HG02973 (cell line): ENCODE measurements around the gene TALDO1.
"Not testable (repeated sequence)": the region's sequence is repeated elsewhere in the genome, so short reads cannot be mapped to it uniquely, and the experiment has no call there.

Experiments used
- ATAC-seq: cut with Tn5 transposase; IDR thresholded peaks from one replicate; pipeline ENCODE4 v1.9.1; 2021; ENCODE audit warnings: moderate library complexity; ENCODE audit not compliant: unreplicated experiment

Gene TALDO1

DNA sequence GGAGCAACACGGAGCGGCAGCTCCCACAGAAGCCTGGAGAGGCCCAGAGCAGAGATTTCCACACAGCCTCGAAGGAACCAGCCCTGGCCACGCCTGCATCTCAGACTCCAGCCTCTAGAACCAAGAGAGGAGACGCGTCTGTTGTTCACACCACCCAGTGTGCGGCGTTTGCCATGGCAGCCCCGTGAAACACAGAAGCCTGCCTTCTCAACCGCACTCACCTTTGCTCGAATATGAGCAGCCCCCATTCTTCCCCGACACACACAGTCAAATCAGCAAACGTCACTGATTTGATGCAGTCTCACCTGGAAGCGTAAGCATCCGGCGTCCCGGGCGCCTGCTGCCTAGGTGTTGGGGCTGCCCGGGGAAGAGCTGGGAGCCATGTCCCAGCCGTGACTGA is 14.2 kb upstream of the TALDO1 start:
- no peak for ATAC-seq

- ATAC-seq: not testable (repeated sequence)
Observed at GRCh38 chr11:734541-734940, 12.7 kb upstream of the TALDO1 start.

DNA sequence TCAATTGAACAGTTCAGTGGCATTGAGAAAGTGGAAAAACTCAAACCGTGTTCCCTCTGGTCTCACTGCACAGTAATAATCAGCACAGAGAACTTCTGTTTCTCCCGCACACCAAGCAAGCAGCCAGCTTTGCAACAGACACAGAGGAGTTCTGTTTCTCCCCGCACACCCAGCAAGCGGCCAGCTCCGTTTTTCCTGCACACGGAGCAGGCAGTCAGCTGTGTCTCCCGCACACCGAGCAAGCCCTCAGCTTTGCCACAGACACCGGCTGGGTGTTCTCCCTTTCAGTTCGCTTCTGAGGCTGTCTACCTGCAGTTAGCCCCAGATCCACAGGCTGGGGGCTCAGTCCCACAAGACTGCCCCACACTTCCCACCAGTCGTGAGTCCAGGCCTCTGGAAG is 9.9 kb upstream of the TALDO1 start:
- ATAC-seq: no peak

DNA sequence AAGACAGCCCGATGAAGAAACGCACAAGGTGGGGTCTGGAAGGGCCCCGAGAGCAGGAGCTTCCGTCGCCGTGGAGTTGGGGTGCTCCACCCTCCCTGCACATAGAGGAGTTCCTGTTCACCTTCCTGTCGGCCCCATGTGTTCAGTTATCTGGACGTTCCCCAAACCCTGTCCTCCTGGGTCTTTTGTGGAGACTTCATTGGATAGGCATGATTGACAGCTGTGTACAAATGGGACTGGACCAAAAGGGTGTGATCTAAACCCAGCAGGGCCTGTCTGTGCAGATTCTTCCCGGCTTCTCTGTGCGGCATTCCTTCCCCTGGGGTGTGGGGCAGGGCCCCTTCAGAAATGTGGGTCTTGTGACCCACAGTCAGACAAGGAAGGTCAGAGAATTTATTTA is 9.4 kb upstream of the TALDO1 start:
- not testable (repeated sequence) for ATAC-seq

GRCh38 chr11:742156-742546 is 5.1 kb upstream of the TALDO1 start:
- ATAC-seq: no peak

DNA sequence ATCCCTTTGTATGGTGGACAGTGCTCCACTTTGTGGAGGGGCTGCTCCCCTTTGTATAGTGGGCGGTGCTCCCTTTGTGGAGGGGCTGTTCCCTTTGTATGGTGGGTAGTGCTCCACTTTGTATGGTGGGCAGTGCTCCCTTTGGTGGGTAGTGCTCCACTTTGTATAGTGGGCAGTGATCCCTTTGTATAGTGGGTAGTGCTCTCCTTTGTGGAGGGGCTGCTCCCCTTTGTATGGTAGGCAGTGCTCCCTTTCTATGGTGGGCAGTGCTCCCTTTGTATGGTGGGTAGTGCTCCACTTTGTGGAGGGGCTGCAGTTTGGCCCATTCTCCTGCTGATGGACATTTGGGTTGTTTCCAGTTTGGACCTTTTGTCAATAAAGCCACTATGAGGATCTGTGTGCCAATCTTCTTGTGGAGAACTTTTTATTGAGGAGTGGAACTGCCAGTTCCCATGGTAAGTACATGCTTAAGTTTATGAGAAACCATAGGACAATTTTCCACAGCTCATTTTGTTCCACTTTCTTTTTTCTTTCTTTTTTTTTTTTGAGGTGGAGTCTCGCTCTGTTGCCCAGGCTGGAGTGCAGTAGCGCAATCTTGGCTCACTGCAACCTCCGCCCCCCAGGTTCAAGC is 4.6 kb upstream of the TALDO1 start:
- no peak for ATAC-seq

- ATAC-seq: no peak
Observed at GRCh38 chr11:745428-745827, 1.8 kb upstream of the TALDO1 start.

- peak; percentile 37 for ATAC-seq
Observed at GRCh38 chr11:746289-747157, 741 bp upstream of the TALDO1 start.

DNA sequence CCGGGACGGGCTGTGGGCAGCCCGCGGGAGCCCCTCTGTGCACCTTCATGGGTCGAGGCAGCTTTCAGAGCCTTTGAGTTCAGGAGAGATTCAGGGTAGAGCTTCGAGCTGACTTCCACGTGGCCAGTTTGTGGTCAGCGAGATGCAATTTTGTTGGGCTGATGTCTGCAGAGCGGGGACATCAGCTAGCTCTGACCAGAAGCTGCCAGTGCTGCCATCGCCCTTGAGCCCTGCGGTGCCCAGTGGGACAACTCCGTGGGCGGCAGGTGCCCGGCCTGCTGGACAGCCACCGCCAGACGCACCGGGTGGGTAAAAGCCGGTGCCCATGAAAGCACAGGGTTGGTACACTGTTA is 719 bp downstream of the TALDO1 start:
- no peak for ATAC-seq

DNA sequence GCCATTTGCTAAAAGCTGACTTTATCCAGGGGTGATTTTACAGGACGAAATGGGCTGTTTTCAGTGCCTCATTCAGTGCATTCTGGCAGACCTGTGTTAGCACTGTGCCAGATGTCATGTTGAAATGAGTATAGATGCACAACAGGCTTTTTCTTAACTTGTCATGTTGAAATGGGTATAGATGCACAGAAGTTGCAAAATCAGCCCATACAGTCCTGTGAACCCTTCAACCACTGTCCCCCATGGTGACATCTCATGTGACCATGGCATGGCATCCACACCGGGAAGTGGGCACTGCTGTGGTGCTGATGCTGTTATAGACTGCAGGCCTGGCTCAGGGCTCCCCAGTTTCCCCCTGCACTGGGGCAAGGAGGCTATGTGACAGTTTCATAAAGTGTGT is 2.5 kb downstream of the TALDO1 start:
- ATAC-seq: no peak

- no peak for ATAC-seq
Observed at GRCh38 chr11:760236-760635, 13.0 kb downstream of the TALDO1 start.

- ATAC-seq: no peak
Observed at GRCh38 chr11:761526-762108, 14.4 kb downstream of the TALDO1 start.

DNA sequence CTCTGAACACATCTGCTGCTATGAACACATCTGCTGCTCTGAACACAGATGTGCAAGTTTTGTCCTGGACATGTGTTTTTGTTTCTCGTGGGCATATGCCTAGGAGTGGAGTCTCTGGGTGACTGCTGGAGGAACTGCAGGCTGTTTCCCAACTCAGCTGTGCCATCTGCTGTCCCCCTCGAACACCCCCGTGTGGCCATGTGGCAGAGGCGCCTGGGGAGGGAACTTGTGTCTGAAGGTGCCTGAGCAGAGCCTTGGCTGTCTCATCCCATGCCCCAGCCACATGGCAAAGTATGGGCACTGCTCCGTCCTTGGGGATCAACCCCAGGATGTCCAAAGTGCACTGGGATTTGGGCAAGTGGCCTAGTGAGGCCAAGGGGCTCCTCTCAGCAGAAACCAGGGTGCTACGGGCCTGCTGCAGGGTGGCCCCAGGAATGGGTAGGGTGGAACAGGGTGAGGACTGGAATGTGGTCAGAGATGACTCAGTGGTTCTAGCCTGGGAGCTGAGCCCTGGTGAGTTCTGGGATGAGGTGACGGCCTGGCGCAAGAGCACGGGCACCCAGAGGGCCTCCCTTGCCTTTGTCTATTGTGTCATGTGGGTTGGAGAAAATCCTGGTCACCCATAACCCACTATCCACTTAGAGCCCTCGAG is 15.3 kb downstream of the TALDO1 start:
- no peak for ATAC-seq

GRCh38 chr11:763073-763463 is 15.8 kb downstream of the TALDO1 start:
- no peak for ATAC-seq

GRCh38 chr11:763549-764321 is 16.5 kb downstream of the TALDO1 start:
- ATAC-seq: no peak

DNA sequence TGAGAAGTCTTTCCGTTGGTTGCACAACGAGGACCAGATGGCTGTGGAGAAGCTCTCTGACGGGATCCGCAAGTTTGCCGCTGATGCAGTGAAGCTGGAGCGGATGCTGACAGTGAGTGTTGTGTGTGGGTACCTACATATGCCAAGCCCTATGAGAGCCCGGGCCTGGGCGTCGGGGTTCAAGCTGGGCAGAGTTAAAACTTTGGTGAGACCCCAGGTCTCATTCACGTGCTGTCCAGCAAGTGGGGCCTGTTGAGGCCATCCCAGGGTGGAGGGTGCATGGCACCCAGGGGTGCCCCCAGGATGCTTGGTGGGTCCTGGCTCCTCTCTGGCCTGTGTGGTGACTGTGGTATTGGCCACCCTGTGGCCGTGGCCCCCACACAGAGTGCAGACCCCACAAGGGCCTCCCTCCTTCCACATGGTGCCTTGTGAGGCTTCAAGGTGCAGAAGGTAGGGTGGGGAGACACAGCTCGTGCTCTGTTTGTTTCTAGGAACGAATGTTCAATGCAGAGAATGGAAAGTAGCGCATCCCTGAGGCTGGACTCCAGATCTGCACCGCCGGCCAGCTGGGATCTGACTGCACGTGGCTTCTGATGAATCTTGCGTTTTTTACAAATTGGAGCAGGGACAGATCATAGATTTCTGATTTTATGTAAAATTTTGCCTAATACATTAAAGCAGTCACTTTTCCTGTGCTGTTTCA is 17.2 kb downstream of the TALDO1 start:
- ATAC-seq: no peak

- ATAC-seq: no peak
Observed at GRCh38 chr11:765025-765801, 17.9 kb downstream of the TALDO1 start.

- ATAC-seq: no peak
Observed at GRCh38 chr11:765802-766091, 18.5 kb downstream of the TALDO1 start.

DNA sequence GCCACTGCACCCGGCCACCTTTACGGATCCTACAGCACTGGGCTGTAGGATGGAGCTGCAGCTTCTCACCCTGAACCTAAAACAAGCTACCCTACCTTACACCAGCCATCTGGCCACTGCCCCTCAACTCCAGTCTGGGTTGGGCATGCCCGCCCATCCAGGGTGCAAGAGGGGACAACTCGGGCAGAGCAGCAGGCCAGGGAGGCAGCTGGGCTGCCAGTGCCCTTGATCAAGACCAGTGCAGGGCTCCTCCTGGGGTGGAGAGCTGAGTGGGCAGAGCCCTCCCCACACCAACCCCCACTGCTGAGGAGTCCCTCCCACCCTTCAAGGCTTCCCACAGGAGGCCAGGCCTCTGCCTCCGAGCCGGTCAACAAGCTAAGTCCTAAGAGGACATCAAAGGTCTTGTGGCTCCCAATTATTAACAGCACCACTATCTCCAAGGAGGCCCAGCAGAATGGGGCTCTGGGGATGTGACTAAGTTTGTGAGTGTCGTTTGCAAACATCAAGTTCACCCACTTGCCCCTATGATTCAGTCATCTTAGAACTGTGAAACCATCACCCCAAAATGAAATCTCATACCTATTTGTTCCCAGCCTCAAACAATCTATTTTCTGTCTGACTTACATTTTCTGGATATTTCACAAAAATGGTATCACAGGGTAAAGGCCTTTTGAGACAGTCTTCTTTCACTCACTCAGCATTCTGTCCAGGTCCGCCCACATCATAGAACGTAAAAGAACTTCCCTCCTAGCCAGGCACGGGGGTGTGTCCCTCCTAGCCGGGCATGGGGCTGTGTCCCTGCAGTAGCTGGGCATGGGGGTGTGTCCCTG is 19.1 kb downstream of the TALDO1 start:
- ATAC-seq: no peak
